DND-41 (cell line): Measurements from ENCODE around the gene SEPTIN1.

Experiments
- CTCF ChIP-seq: IDR thresholded peaks from 2 replicates; pipeline ENCODE4 v1.5.1; 2012; ENCODE audit warnings: borderline replicate concordance, low read length, moderate library complexity, mild to moderate bottlenecking; ENCODE audit not compliant: poor library complexity, severe bottlenecking; ENCODE audit errors: extremely low read depth
- EZH2 ChIP-seq: IDR thresholded peaks from 3 replicates; pipeline ENCODE4 v1.6.1; 2012; ENCODE audit warnings: borderline replicate concordance, low read depth, mild to moderate bottlenecking, moderate library complexity, low read length, inconsistent platforms; ENCODE audit not compliant: severe bottlenecking

DNA sequence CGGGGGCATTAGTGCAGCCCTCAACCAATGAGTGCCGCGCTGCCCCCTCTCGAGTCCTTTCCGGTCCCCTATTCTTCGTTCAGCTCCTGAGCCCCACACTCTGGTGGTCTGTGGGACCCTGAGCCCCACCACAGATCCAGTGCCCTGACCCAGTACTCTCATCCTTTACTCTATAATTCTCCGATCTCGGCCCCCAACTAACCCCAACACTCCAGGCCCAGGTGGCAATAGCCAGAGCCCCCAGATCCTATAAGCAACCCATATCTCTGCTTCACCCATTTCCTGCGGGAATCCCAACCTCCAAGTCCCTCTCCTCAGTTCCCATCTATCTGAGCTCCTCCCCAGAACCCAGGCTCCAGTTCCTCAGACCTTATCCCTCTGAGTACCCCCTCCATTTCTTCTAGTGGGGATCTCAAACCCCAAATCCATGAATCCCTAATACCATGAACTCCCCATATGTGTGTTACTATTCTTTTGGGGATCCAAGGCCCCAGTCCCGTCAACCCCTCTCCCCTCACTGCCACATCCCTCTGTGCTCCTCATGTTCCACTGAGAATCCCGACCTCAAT is 11.0 kb downstream of the SEPTIN1 start:
- TF ChIP-seq CTCF (peak; percentile 1), EZH2 (no peak)
